HepG2 (cell line): ENCODE results near the gene ZNF385B. TPM values are rescaled to one million over a fixed set of nuclear protein-coding genes. Genes with fewer than 3 reads are reported as not detected.

ENCODE experiments used
- ATAC-seq: fragments of 200-7000 bp; cut with Tn5 transposase; 3 replicates; pipeline ENCODE4 v1.9.1; 2020; ENCODE audit warnings: mild to moderate bottlenecking, moderate library complexity
- BruUV-seq: library from RNA; stranded (reverse); fragments of 400-500 nt; replicated peaks from 2 replicates; lab custom pipeline; 2021; lab: Mats Ljungman, UMichigan
- CTCF ChIA-PET: fragments of 300-600 bp; formaldehyde crosslinking; extraction: SDS; loops from one replicate; lab custom pipeline; 2021; ENCODE audit warnings: low total read pairs, inconsistent platforms, low intra/inter-chr PET ratio; lab: Yijun Ruan, JAX
- POLR2A ChIA-PET: fragments of 350-600 bp; sonication (Branson Sonifier 250); formaldehyde crosslinking; loops from one replicate; lab custom pipeline; 2020; ENCODE audit warnings: antibody characterized with exemption, inconsistent platforms; lab: Yijun Ruan, JAX
- DNase-seq: peaks from one replicate; pipeline ENCODE4 v3.0.0-alpha.2; 2015; ENCODE audit warnings: low spot score
- FAIRE-seq: peaks from 3 replicates; lab custom pipeline; 2011; peaks lifted over from hg19 to GRCh38; lab: Jason Lieb, UNC
- H2AFZ ChIP-seq: one replicate; pipeline ENCODE4 v1.6.1; 2011; ENCODE audit warnings: low read length, inconsistent platforms
- H3K27ac ChIP-seq: fragments of 300-600 bp; 3 replicates; pipeline ENCODE4 v1.8.0; 2011; ENCODE audit warnings: mixed run types, mild to moderate bottlenecking, mixed read lengths, low read length, inconsistent platforms; ENCODE audit not compliant: insufficient read depth; ENCODE audit errors: extremely low read length
- H3K27me3 ChIP-seq, 2 experiments: fragments of 200-600 bp in 1 of 2; 2 replicates in 1 of 2; 3 replicates in 1 of 2; pipeline versions ENCODE4 v1.6.0 to v1.8.0; 2011; ENCODE audit warnings: low read length in 2 of 2, mild to moderate bottlenecking in 2 of 2, moderate library complexity in 2 of 2, inconsistent platforms in 1 of 2; ENCODE audit not compliant: insufficient read depth in 2 of 2, control insufficient read depth in 1 of 2
- H3K36me3 ChIP-seq, 2 experiments: fragments of 200-600 bp in 1 of 2; replicated peaks in 1 of 2; 2 replicates in 1 of 2; 3 replicates in 1 of 2; pipeline versions ENCODE4 v1.5.1 to v1.8.0; 2011; ENCODE audit warnings: low read length in 2 of 2, inconsistent platforms in 1 of 2; ENCODE audit not compliant: insufficient read depth in 2 of 2, control insufficient read depth in 1 of 2
- H3K4me1 ChIP-seq: 2 replicates; pipeline ENCODE4 v1.5.1; 2012; ENCODE audit warnings: low read length, inconsistent platforms; ENCODE audit not compliant: insufficient read depth
- H3K4me2 ChIP-seq: 2 replicates; pipeline ENCODE4 v1.6.0; 2011; ENCODE audit warnings: low read depth, low read length, inconsistent platforms
- H3K4me3 ChIP-seq, 3 experiments: fragments of 200-600 bp in 1 of 3; sonication (generic), shearing (Covaris generic) in 1 of 3; replicated peaks in 1 of 3; 2 replicates each; pipeline ENCODE4 v1.5.1; 2011 to 2016; ENCODE audit warnings: low read length in 3 of 3, inconsistent platforms in 2 of 3, low read depth in 2 of 3, mild to moderate bottlenecking in 2 of 3, control low read depth in 1 of 3, mixed read lengths in 1 of 3; ENCODE audit not compliant: insufficient read depth in 1 of 3
- H3K79me2 ChIP-seq: one replicate; pipeline ENCODE4 v1.6.1; 2011; ENCODE audit warnings: low read length, inconsistent platforms; ENCODE audit not compliant: insufficient read depth
- H3K9ac ChIP-seq: 2 replicates; pipeline ENCODE4 v1.6.0; 2011; ENCODE audit warnings: mild to moderate bottlenecking, low read depth, low read length, inconsistent platforms; ENCODE audit not compliant: insufficient read depth
- H3K9me3 ChIP-seq: 2 replicates; pipeline ENCODE4 v1.5.1; 2012; ENCODE audit warnings: mild to moderate bottlenecking, low read length
- H4K20me1 ChIP-seq: 2 replicates; pipeline ENCODE4 v1.6.0; 2011; ENCODE audit warnings: inconsistent platforms, mild to moderate bottlenecking, low read length, moderate library complexity; ENCODE audit not compliant: insufficient read depth
- AKAP8 ChIP-seq: sonication (generic); formaldehyde crosslinking; IDR thresholded peaks from 2 replicates; pipeline ENCODE4 v1.5.1; 2020; ENCODE audit warnings: mild to moderate bottlenecking, missing genetic modification reagents
- BCL6 ChIP-seq: IDR thresholded peaks from 2 replicates; pipeline ENCODE4 v1.6.1; 2016; ENCODE audit warnings: missing genetic modification reagents, missing compliant biosample characterization
- CEBPG ChIP-seq: IDR thresholded peaks from 2 replicates; pipeline ENCODE4 v1.6.1; 2016
- FOXK1 ChIP-seq: sonication (generic); formaldehyde crosslinking; IDR thresholded peaks from 2 replicates; pipeline ENCODE4 v1.4.0; 2020; ENCODE audit warnings: low read depth, missing genetic modification reagents, borderline replicate concordance
- HOMEZ ChIP-seq: IDR thresholded peaks from 2 replicates; pipeline ENCODE4 v1.6.1; 2016; ENCODE audit warnings: low read depth
- KLF12 ChIP-seq: sonication (generic); formaldehyde crosslinking; IDR thresholded peaks from 2 replicates; pipeline ENCODE4 v1.4.0; 2020; ENCODE audit warnings: missing genetic modification reagents, borderline replicate concordance
- MED8 ChIP-seq: sonication (generic); formaldehyde crosslinking; IDR thresholded peaks from 2 replicates; pipeline ENCODE4 v1.8.1; 2023; ENCODE audit warnings: mild to moderate bottlenecking, missing genetic modification reagents; ENCODE audit not compliant: insufficient replicate concordance
- SRY ChIP-seq: sonication (generic); formaldehyde crosslinking; IDR thresholded peaks from 2 replicates; pipeline ENCODE4 v1.8.0; 2022; ENCODE audit warnings: mild to moderate bottlenecking, missing genetic modification reagents
- TBP ChIP-seq: sonication (generic); formaldehyde crosslinking; IDR thresholded peaks from 2 replicates; pipeline ENCODE4 v1.5.0; 2020; ENCODE audit warnings: missing genetic modification reagents
- YEATS4 ChIP-seq: sonication (generic); formaldehyde crosslinking; IDR thresholded peaks from 2 replicates; pipeline ENCODE4 v1.4.0; 2020; ENCODE audit warnings: missing genetic modification reagents, borderline replicate concordance
- ZKSCAN5 ChIP-seq: sonication (generic); formaldehyde crosslinking; IDR thresholded peaks from 2 replicates; pipeline ENCODE4 v1.5.1; 2020; ENCODE audit warnings: mild to moderate bottlenecking, missing genetic modification reagents
- ZNF234 ChIP-seq: sonication (generic); formaldehyde crosslinking; conservative IDR thresholded peaks from 2 replicates; pipeline ENCODE4 v1.5.1; 2020; ENCODE audit warnings: mild to moderate bottlenecking, missing genetic modification reagents
- ZNF263 ChIP-seq: sonication (generic); formaldehyde crosslinking; IDR thresholded peaks from 2 replicates; pipeline ENCODE4 v1.4.0; 2020; ENCODE audit warnings: missing genetic modification reagents
- ZNF274 ChIP-seq: sonication (generic); formaldehyde crosslinking; IDR thresholded peaks from 2 replicates; pipeline ENCODE4 v1.5.1; 2020; ENCODE audit warnings: mild to moderate bottlenecking, missing genetic modification reagents
- ZNF354B ChIP-seq: sonication (generic); formaldehyde crosslinking; IDR thresholded peaks from 2 replicates; pipeline ENCODE4 v1.8.0; 2022; ENCODE audit warnings: mild to moderate bottlenecking, missing genetic modification reagents
- ZNF841 ChIP-seq: sonication (generic); formaldehyde crosslinking; IDR thresholded peaks from 2 replicates; pipeline ENCODE4 v1.8.1; 2023; ENCODE audit warnings: missing genetic modification reagents, borderline replicate concordance
- WGBS: methylation state at CpG from one replicate; pipeline ENCODE4 v1.1.6; 2017; ENCODE audit warnings: low lambda C conversion rate; 5-methylcytosine and 5-hydroxymethylcytosine counted together
- in situ Hi-C: cut with HindIII; loops from 2 replicates; pipeline ENCODE4 v1.10.0; 2017; ENCODE audit warnings: low pct_unique_long_range_greater_than_20kb; ENCODE audit not compliant: extremely low pct_ligation_motif_present
- intact Hi-C: fragments of 100-400 bp; cut with micrococcal nuclease; formaldehyde crosslinking; loops from one replicate; pipeline ENCODE4 v1.10.0; 2022; ENCODE audit not compliant: unreplicated experiment
- polyA plus RNA-seq, 8 experiments: library from polyadenylated mRNA; depleted of rRNA in 3 of 8; stranded (reverse) in 7 of 8; unstranded in 1 of 8; fragments of >200 nt; fragmentation: Illumina TruSeq in 4 of 8; extraction: Trizol in 4 of 8; gene quantifications; 2 replicates each; pipeline versions ENCODE4 v1.2.1 to v1.2.3, GENCODE V29; 2011 to 2016; ENCODE audit warnings: low read depth in 4 of 8, missing spikeins in 1 of 8, mixed read lengths in 1 of 8; ENCODE audit not compliant: insufficient read depth in 1 of 8
- total RNA-seq, 5 experiments: library from RNA; depleted of rRNA; stranded (reverse); fragments of >200 nt; fragmentation: Illumina TruSeq; extraction: Trizol; gene quantifications; 2 replicates each; pipeline ENCODE4 v1.2.3, GENCODE V29; 2016; ENCODE audit warnings: low read depth in 1 of 5
- TF ChIP-seq, protein P1 (sequence below): sonication (generic); formaldehyde crosslinking; IDR thresholded peaks from 2 replicates; pipeline ENCODE4 v1.8.0; 2022; ENCODE audit warnings: missing genetic modification reagents, mild to moderate bottlenecking, moderate library complexity, borderline replicate concordance

Gene ZNF385B
- total and polyA plus RNA-seq, 2 of the 13 experiments (the other 11 are each of a cell fraction or from before 2014, with no cell fraction given): 3.3 to 6.7 TPM

- TF ChIP-seq, protein P1, sequence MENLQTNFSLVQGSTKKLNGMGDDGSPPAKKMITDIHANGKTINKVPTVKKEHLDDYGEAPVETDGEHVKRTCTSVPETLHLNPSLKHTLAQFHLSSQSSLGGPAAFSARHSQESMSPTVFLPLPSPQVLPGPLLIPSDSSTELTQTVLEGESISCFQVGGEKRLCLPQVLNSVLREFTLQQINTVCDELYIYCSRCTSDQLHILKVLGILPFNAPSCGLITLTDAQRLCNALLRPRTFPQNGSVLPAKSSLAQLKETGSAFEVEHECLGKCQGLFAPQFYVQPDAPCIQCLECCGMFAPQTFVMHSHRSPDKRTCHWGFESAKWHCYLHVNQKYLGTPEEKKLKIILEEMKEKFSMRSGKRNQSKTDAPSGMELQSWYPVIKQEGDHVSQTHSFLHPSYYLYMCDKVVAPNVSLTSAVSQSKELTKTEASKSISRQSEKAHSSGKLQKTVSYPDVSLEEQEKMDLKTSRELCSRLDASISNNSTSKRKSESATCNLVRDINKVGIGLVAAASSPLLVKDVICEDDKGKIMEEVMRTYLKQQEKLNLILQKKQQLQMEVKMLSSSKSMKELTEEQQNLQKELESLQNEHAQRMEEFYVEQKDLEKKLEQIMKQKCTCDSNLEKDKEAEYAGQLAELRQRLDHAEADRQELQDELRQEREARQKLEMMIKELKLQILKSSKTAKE (CRISPR knock-in tag): no peak
- TF ChIP-seq ZKSCAN5: no peak
- TF ChIP-seq ZNF841 (CRISPR knock-in tag): no peak
- no peak for TF ChIP-seq HOMEZ (CRISPR knock-in tag)
- TF ChIP-seq ZNF274: no peak
- no peak for TF ChIP-seq MED8 (CRISPR knock-in tag)
- no peak for TF ChIP-seq AKAP8 (CRISPR knock-in tag)
- TF ChIP-seq ZNF354B (CRISPR knock-in tag): no peak
- TF ChIP-seq TBP (CRISPR knock-in tag): no peak
- TF ChIP-seq ZNF263: no peak
Observed at GRCh38 chr2:179826297-179826696, 35.1 kb downstream of the ZNF385B start (continued).

GRCh38 chr2:179825494-179825893, 35.9 kb downstream of the ZNF385B start:
- no peaks in the 10 kb centered on the region for H4K20me1 ChIP-seq
- H3K4me2 ChIP-seq: no peak overlapping the region
- ChIA-PET POLR2A (no interaction called here), CTCF (no interaction called here)
- H3K9me3 ChIP-seq: no peaks in the 10 kb centered on the region
- intact Hi-C loops: no loop called here
- H3K36me3 ChIP-seq: no peaks in the 10 kb centered on the region
- DNase-seq (no peak), ATAC-seq (no peak), FAIRE-seq (no peak)
- H3K4me1 ChIP-seq: no peaks in the 10 kb centered on the region
- BruUV-seq: no TSS peak
- no peak overlapping the region for H3K27ac ChIP-seq
- H3K4me3 ChIP-seq: no peak overlapping the region
- H3K27me3 ChIP-seq: 0 out of 5 replicates have a peak, but pooled peaks cover 0 to 6% of the 10 kb centered on the region in 2 experiments
- no peaks in the 10 kb centered on the region for H3K79me2 ChIP-seq
- no peak overlapping the region for H2AFZ ChIP-seq
- in situ Hi-C loops: no loop called here
- under 1% methylated on average over 3 of the region's 3 CpGs for WGBS
- H3K9ac ChIP-seq: no peak overlapping the region
- TF ChIP-seq FOXK1 (no peak), YEATS4 (no peak), BCL6 (CRISPR knock-in tag) (no peak), KLF12 (CRISPR knock-in tag) (no peak), ZNF234 (CRISPR knock-in tag) (no peak), CEBPG (no peak), SRY (no peak)
